Measurements from ENCODE around the gene KLF9.
A peak's percentile ranks its signal among the peaks of the same experiment; 100 is the strongest.

Gene KLF9

GRCh38 chr9:70411121-70411929, 3.1 kb downstream of the KLF9 start (continued):
- TF ChIP-seq MEIS1 (CRISPR knock-in tag; IDR thresholded peaks at IDR 0.05; ENCODE audit: borderline replicate concordance) (no peak), SETDB1 (IDR thresholded peaks at IDR 0.05; ENCODE audit: insufficient read length, low read length) (no peak), MZF1 (tag by site-specific recombination; IDR thresholded peaks at IDR 0.05; ENCODE audit: borderline replicate concordance) (no peak), YY1 (tag by site-specific recombination; IDR thresholded peaks at IDR 0.05) (peak; percentile 49; the same call in 1 of the 2 replicates), IKZF3 (tag by site-specific recombination; IDR thresholded peaks at IDR 0.05) (0 out of 2 replicates have a peak, but pooled peaks have one; percentile 14), ZNF404 (tag by site-specific recombination; IDR thresholded peaks at IDR 0.05) (no peak), ZBTB48 (tag by site-specific recombination; IDR thresholded peaks at IDR 0.05) (no peak; the same call in 1 of the 2 replicates), ZFHX2 (tag by site-specific recombination; conservative IDR thresholded peaks at IDR 0.05) (peak; percentile 34; the same call in 1 of the 2 replicates), ZNF626 (tag by site-specific recombination; IDR thresholded peaks at IDR 0.05) (no peak), ZNF37A (tag by site-specific recombination; IDR thresholded peaks at IDR 0.05) (no peak), FEZF1 (tag by site-specific recombination; IDR thresholded peaks at IDR 0.05) (no peak), ZNF138 (tag by site-specific recombination; IDR thresholded peaks at IDR 0.05; ENCODE audit: borderline replicate concordance) (no peak), KLF16 (tag by site-specific recombination; IDR thresholded peaks at IDR 0.05) (no peak), ZNF600 (tag by site-specific recombination; IDR thresholded peaks at IDR 0.05) (no peak), ZNF48 (tag by site-specific recombination; IDR thresholded peaks at IDR 0.05) (no peak), ZNF792 (tag by site-specific recombination; IDR thresholded peaks at IDR 0.05) (no peak), KLF10 (tag by site-specific recombination; IDR thresholded peaks at IDR 0.05) (no peak), ZNF561 (tag by site-specific recombination; IDR thresholded peaks at IDR 0.05; ENCODE audit: borderline replicate concordance) (no peak), ZNF426 (tag by site-specific recombination; IDR thresholded peaks at IDR 0.05) (no peak), PATZ1 (tag by site-specific recombination; IDR thresholded peaks at IDR 0.05) (peak; percentile 58; the same call in 1 of the 2 replicates), ZSCAN30 (tag by site-specific recombination; IDR thresholded peaks at IDR 0.05) (0 out of 2 replicates have a peak, but pooled peaks have one; percentile 17), ZNF112 (tag by site-specific recombination; IDR thresholded peaks at IDR 0.05) (no peak), HOXC10 (CRISPR knock-in tag; IDR thresholded peaks at IDR 0.05) (no peak), TRIM28 (IDR thresholded peaks at IDR 0.05; ENCODE audit: borderline replicate concordance, low read length) (peak; percentile 70; the same call in 1 of the 2 replicates), TCF7L2 (IDR thresholded peaks at IDR 0.05; ENCODE audit: borderline replicate concordance, low read depth, low read length) (no peak), ZNF510 (tag by site-specific recombination; IDR thresholded peaks at IDR 0.05; ENCODE audit: insufficient replicate concordance) (no peak), ZNF596 (tag by site-specific recombination; IDR thresholded peaks at IDR 0.05) (no peak)
- TF ChIP-seq, protein P1, sequence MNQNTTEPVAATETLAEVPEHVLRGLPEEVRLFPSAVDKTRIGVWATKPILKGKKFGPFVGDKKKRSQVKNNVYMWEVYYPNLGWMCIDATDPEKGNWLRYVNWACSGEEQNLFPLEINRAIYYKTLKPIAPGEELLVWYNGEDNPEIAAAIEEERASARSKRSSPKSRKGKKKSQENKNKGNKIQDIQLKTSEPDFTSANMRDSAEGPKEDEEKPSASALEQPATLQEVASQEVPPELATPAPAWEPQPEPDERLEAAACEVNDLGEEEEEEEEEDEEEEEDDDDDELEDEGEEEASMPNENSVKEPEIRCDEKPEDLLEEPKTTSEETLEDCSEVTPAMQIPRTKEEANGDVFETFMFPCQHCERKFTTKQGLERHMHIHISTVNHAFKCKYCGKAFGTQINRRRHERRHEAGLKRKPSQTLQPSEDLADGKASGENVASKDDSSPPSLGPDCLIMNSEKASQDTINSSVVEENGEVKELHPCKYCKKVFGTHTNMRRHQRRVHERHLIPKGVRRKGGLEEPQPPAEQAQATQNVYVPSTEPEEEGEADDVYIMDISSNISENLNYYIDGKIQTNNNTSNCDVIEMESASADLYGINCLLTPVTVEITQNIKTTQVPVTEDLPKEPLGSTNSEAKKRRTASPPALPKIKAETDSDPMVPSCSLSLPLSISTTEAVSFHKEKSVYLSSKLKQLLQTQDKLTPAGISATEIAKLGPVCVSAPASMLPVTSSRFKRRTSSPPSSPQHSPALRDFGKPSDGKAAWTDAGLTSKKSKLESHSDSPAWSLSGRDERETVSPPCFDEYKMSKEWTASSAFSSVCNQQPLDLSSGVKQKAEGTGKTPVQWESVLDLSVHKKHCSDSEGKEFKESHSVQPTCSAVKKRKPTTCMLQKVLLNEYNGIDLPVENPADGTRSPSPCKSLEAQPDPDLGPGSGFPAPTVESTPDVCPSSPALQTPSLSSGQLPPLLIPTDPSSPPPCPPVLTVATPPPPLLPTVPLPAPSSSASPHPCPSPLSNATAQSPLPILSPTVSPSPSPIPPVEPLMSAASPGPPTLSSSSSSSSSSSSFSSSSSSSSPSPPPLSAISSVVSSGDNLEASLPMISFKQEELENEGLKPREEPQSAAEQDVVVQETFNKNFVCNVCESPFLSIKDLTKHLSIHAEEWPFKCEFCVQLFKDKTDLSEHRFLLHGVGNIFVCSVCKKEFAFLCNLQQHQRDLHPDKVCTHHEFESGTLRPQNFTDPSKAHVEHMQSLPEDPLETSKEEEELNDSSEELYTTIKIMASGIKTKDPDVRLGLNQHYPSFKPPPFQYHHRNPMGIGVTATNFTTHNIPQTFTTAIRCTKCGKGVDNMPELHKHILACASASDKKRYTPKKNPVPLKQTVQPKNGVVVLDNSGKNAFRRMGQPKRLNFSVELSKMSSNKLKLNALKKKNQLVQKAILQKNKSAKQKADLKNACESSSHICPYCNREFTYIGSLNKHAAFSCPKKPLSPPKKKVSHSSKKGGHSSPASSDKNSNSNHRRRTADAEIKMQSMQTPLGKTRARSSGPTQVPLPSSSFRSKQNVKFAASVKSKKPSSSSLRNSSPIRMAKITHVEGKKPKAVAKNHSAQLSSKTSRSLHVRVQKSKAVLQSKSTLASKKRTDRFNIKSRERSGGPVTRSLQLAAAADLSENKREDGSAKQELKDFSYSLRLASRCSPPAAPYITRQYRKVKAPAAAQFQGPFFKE (tag by site-specific recombination; IDR thresholded peaks at IDR 0.05; ENCODE audit: borderline replicate concordance): no peak
- TF ChIP-seq, protein P2, sequence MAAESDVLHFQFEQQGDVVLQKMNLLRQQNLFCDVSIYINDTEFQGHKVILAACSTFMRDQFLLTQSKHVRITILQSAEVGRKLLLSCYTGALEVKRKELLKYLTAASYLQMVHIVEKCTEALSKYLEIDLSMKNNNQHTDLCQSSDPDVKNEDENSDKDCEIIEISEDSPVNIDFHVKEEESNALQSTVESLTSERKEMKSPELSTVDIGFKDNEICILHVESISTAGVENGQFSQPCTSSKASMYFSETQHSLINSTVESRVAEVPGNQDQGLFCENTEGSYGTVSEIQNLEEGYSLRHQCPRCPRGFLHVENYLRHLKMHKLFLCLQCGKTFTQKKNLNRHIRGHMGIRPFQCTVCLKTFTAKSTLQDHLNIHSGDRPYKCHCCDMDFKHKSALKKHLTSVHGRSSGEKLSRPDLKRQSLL (tag by site-specific recombination; IDR thresholded peaks at IDR 0.05): no peak
- TF ChIP-seq, protein P3, sequence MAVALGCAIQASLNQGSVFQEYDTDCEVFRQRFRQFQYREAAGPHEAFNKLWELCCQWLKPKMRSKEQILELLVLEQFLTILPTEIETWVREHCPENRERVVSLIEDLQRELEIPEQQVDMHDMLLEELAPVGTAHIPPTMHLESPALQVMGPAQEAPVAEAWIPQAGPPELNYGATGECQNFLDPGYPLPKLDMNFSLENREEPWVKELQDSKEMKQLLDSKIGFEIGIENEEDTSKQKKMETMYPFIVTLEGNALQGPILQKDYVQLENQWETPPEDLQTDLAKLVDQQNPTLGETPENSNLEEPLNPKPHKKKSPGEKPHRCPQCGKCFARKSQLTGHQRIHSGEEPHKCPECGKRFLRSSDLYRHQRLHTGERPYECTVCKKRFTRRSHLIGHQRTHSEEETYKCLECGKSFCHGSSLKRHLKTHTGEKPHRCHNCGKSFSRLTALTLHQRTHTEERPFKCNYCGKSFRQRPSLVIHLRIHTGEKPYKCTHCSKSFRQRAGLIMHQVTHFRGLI (tag by site-specific recombination; IDR thresholded peaks at IDR 0.05): peak; percentile 79

All from HEK293 (cell line).